Erythroblast (primary cell): ENCODE measurements around the gene IL10RA.

Experiments
- GATA1 ChIP-seq: IDR thresholded peaks from 2 replicates; pipeline ENCODE4 v1.6.1; 2011; ENCODE audit warnings: low read depth, mild to moderate bottlenecking, control low read depth, low read length, moderate library complexity
- POLR2A ChIP-seq: IDR thresholded peaks from 2 replicates; pipeline ENCODE4 v1.6.1; 2011; ENCODE audit warnings: mild to moderate bottlenecking, low read length

GRCh38 chr11:118000067-118000849, 14.1 kb downstream of the IL10RA start:
- no peak for TF ChIP-seq POLR2A
- no peak for TF ChIP-seq GATA1
